Astrocyte (in vitro differentiated cells and primary cell): Measurements from ENCODE around the gene ANGPTL8. TPM values are rescaled to one million over a fixed set of nuclear protein-coding genes. Genes with fewer than 3 reads are reported as not detected.

Experiments used
- DNase-seq: peaks from one replicate; pipeline ENCODE4 v3.0.0-alpha.2; 2010; ENCODE audit warnings: low read depth
- FAIRE-seq: peaks from 2 replicates; lab custom pipeline; 2011; peaks lifted over from hg19 to GRCh38; lab: Jason Lieb, UNC
- H2AFZ ChIP-seq: 2 replicates; pipeline ENCODE4 v1.6.0; 2012; ENCODE audit warnings: low read depth, low read length, inconsistent platforms
- H3K27ac ChIP-seq: 2 replicates; pipeline ENCODE4 v1.5.1; 2011; ENCODE audit warnings: low read depth, low read length, inconsistent platforms
- H3K27me3 ChIP-seq: 2 replicates; pipeline ENCODE4 v1.6.0; 2011; ENCODE audit warnings: low read length, inconsistent platforms; ENCODE audit not compliant: insufficient read depth
- H3K36me3 ChIP-seq: 2 replicates; pipeline ENCODE4 v1.5.1; 2011; ENCODE audit warnings: low read length, inconsistent platforms; ENCODE audit not compliant: insufficient read depth
- H3K4me1 ChIP-seq: 2 replicates; pipeline ENCODE4 v1.5.1; 2011; ENCODE audit warnings: low read length, inconsistent platforms; ENCODE audit not compliant: insufficient read depth
- H3K4me2 ChIP-seq: 2 replicates; pipeline ENCODE4 v1.6.0; 2012; ENCODE audit warnings: low read length, inconsistent platforms
- H3K4me3 ChIP-seq: 2 replicates; pipeline ENCODE4 v1.5.1; 2011; ENCODE audit warnings: low read depth, mild to moderate bottlenecking, low read length, inconsistent platforms; ENCODE audit not compliant: insufficient read depth
- H3K79me2 ChIP-seq: 2 replicates; pipeline ENCODE4 v1.6.0; 2012; ENCODE audit warnings: mild to moderate bottlenecking, low read length, inconsistent platforms; ENCODE audit not compliant: insufficient read depth
- H3K9ac ChIP-seq: 2 replicates; pipeline ENCODE4 v1.6.0; 2012; ENCODE audit warnings: mild to moderate bottlenecking, low read length, inconsistent platforms
- H3K9me3 ChIP-seq: 2 replicates; pipeline ENCODE4 v1.5.1; 2012; ENCODE audit warnings: low read depth, mild to moderate bottlenecking, low read length, inconsistent platforms; ENCODE audit not compliant: insufficient read depth
- H4K20me1 ChIP-seq: 2 replicates; pipeline ENCODE4 v1.6.0; 2012; ENCODE audit warnings: low read length, inconsistent platforms; ENCODE audit not compliant: insufficient read depth
- H3K27ac Mint-ChIP-seq: one replicate; pipeline ENCODE4 v1.8.0; 2021; ENCODE audit warnings: mild to moderate bottlenecking, mixed read lengths; ENCODE audit not compliant: unreplicated experiment
- H3K27me3 Mint-ChIP-seq: one replicate; pipeline ENCODE4 v1.8.0; 2021; ENCODE audit warnings: low read depth, mixed read lengths; ENCODE audit not compliant: unreplicated experiment
- H3K36me3 Mint-ChIP-seq: one replicate; pipeline ENCODE4 v1.8.0; 2021; ENCODE audit warnings: low read depth, mixed read lengths; ENCODE audit not compliant: unreplicated experiment
- H3K4me1 Mint-ChIP-seq: one replicate; pipeline ENCODE4 v1.8.0; 2021; ENCODE audit warnings: low read depth, mixed read lengths; ENCODE audit not compliant: unreplicated experiment
- H3K4me3 Mint-ChIP-seq: one replicate; pipeline ENCODE4 v1.8.0; 2021; ENCODE audit warnings: mild to moderate bottlenecking, moderate library complexity, mixed read lengths; ENCODE audit not compliant: unreplicated experiment
- H3K9me3 Mint-ChIP-seq: one replicate; pipeline ENCODE4 v1.8.0; 2021; ENCODE audit warnings: mild to moderate bottlenecking, mixed read lengths; ENCODE audit not compliant: unreplicated experiment
- EZH2 ChIP-seq: IDR thresholded peaks from 2 replicates; pipeline ENCODE4 v1.6.1; 2012; ENCODE audit warnings: mild to moderate bottlenecking, low read length, inconsistent platforms; ENCODE audit not compliant: insufficient read depth
- total RNA-seq: library from RNA; stranded (reverse); gene quantifications from 2 replicates; pipeline ENCODE4 v1.2.1, GENCODE V29; 2021
- TF ChIP-seq, protein P1 (sequence below): IDR thresholded peaks from 2 replicates; pipeline ENCODE4 v1.5.1; 2011; ENCODE audit warnings: low read depth, mild to moderate bottlenecking, inconsistent platforms, low read length, moderate library complexity; ENCODE audit not compliant: insufficient read depth

Gene ANGPTL8
- total RNA-seq, 1 donor from 2014 or later = not detected

GRCh38 chr19:11247391-11247790, 8.0 kb downstream of the ANGPTL8 start:
- Mint-ChIP-seq H3K9me3 (no peaks in the 10 kb centered on the region), H3K27ac (no peak overlapping the region), H3K4me1 (no peaks in the 10 kb centered on the region), H3K27me3 (no peaks in the 10 kb centered on the region), H3K4me3 (no peak overlapping the region), H3K36me3 (peaks cover 34% of the 10 kb centered on the region)
- FAIRE-seq = no peak
- Histone ChIP-seq H3K27me3 (no peaks in the 10 kb centered on the region), H3K36me3 (peaks cover 3% of the 10 kb centered on the region), H4K20me1 (no peaks in the 10 kb centered on the region), H3K9ac (no peak overlapping the region), H3K79me2 (no peaks in the 10 kb centered on the region), H3K9me3 (no peaks in the 10 kb centered on the region), H3K4me1 (peaks cover 4% of the 10 kb centered on the region), H3K4me2 (no peak overlapping the region), H2AFZ (no peak overlapping the region), H3K4me3 (no peak overlapping the region), H3K27ac (no peak overlapping the region)
- TF ChIP-seq, protein P1, sequence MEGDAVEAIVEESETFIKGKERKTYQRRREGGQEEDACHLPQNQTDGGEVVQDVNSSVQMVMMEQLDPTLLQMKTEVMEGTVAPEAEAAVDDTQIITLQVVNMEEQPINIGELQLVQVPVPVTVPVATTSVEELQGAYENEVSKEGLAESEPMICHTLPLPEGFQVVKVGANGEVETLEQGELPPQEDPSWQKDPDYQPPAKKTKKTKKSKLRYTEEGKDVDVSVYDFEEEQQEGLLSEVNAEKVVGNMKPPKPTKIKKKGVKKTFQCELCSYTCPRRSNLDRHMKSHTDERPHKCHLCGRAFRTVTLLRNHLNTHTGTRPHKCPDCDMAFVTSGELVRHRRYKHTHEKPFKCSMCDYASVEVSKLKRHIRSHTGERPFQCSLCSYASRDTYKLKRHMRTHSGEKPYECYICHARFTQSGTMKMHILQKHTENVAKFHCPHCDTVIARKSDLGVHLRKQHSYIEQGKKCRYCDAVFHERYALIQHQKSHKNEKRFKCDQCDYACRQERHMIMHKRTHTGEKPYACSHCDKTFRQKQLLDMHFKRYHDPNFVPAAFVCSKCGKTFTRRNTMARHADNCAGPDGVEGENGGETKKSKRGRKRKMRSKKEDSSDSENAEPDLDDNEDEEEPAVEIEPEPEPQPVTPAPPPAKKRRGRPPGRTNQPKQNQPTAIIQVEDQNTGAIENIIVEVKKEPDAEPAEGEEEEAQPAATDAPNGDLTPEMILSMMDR = no peak
- no peak for TF ChIP-seq EZH2
- DNase-seq = no peak

- peaks cover 3% of the 10 kb centered on the region for H3K36me3 ChIP-seq
- H3K4me3 ChIP-seq = no peak overlapping the region
- H3K9me3 ChIP-seq = no peaks in the 10 kb centered on the region
- no peak for DNase-seq
- Mint-ChIP-seq H3K27ac (no peak overlapping the region), H3K36me3 (peaks cover 34% of the 10 kb centered on the region), H3K4me3 (no peak overlapping the region), H3K4me1 (peaks cover 2% of the 10 kb centered on the region), H3K9me3 (no peaks in the 10 kb centered on the region), H3K27me3 (no peaks in the 10 kb centered on the region)
- no peak for TF ChIP-seq EZH2
- TF ChIP-seq, protein P1 = no peak
- H3K4me2 ChIP-seq = no peak overlapping the region
- H3K79me2 ChIP-seq = no peaks in the 10 kb centered on the region
- no peaks in the 10 kb centered on the region for H4K20me1 ChIP-seq
- H3K27me3 ChIP-seq = no peaks in the 10 kb centered on the region
- H3K27ac ChIP-seq = no peak overlapping the region
- peaks cover 4% of the 10 kb centered on the region for H3K4me1 ChIP-seq
- no peak overlapping the region for H2AFZ ChIP-seq
- H3K9ac ChIP-seq = no peak overlapping the region
- FAIRE-seq = no peak
Measured at GRCh38 chr19:11247934-11248333, 8.5 kb downstream of the ANGPTL8 start.

- DNase-seq (no peak), FAIRE-seq (no peak)
- H3K4me1 Mint-ChIP-seq = peaks cover 3% of the 10 kb centered on the region
- Histone ChIP-seq H3K79me2 (no peaks in the 10 kb centered on the region), H4K20me1 (no peaks in the 10 kb centered on the region), H3K4me3 (no peak overlapping the region), H3K27ac (no peak overlapping the region), H3K9ac (no peak overlapping the region), H3K4me2 (no peak overlapping the region), H3K4me1 (no peaks in the 10 kb centered on the region), H3K27me3 (no peaks in the 10 kb centered on the region), H3K36me3 (peaks cover 3% of the 10 kb centered on the region), H2AFZ (no peak overlapping the region), H3K9me3 (no peaks in the 10 kb centered on the region)
- TF ChIP-seq EZH2 = no peak
- H3K27me3 Mint-ChIP-seq = no peaks in the 10 kb centered on the region
- no peak overlapping the region for H3K4me3 Mint-ChIP-seq
- H3K27ac Mint-ChIP-seq = no peak overlapping the region
- H3K36me3 Mint-ChIP-seq = peaks cover 35% of the 10 kb centered on the region
- no peaks in the 10 kb centered on the region for H3K9me3 Mint-ChIP-seq
Measured at GRCh38 chr19:11248852-11249251, 9.4 kb downstream of the ANGPTL8 start.
